Cardiac septum (tissue), 1 donor: ENCODE measurements around the gene RAD51. TPM values are rescaled to one million over a fixed set of nuclear protein-coding genes. Genes with fewer than 3 reads are reported as not detected.

Experiments used
- DNase-seq: peaks from one replicate; pipeline ENCODE4 v3.0.0-alpha.2; 2020; ENCODE audit warnings: low spot score
- intact Hi-C: fragments of 100-400 bp; cut with DNase I; formaldehyde crosslinking; loops from one replicate; pipeline ENCODE4 v1.14.0; 2022
- total RNA-seq: library from RNA; stranded (reverse); fragmentation: NEBNext Ultra II Directional; extraction: Animal tissue kit (Norgen Biotek cat#: 25700); gene quantifications from one replicate; pipeline ENCODE4 v1.2.1, GENCODE V29; 2021
- donor health status: DM: no; HTN: no; CAD: no.

RAD51 gene
- total RNA-seq, 1 donor from 2014 or later, result 0.51 TPM

DNA sequence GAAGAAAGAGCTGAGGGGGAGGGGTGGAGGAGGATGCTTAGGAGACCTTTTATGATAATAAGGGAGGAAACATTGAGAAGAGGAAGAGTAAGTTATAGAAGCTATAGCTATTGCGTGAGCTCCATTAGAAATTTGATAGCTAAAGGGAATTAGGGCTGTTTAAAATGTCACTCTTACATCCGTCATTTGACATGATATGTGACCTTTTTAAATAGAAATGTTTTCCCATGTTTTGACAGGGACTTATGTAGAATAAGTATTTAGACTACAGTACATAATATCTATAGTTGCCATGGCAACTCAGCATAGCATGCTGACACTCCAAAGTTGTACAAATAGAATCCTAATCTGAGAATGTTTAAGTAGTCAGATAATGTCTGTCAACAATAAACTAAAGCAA is 19.2 kb downstream of the RAD51 start:
- no peak for DNase-seq
- intact Hi-C loops, result no loop called here

DNA sequence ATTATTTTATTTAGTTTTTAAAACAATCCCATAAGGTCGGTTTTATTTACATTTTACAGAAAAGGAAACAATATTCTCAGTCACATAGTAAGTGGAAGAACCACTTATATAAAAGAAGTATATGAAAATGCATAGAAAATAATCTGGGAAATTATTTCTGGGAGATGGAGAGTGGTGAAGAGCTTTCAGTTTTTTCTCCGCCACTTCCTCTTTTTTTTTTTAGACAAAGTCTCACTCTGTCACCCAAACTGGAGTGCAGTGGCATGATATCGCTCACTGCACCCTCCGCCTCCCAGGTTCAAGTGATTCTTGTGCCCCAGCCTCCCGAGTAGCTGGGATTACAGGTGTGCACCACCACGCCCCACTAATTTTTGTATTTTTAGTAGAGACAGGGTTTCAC is 21.2 kb downstream of the RAD51 start:
- no peak for DNase-seq
- intact Hi-C loops, result no loop called here

DNA sequence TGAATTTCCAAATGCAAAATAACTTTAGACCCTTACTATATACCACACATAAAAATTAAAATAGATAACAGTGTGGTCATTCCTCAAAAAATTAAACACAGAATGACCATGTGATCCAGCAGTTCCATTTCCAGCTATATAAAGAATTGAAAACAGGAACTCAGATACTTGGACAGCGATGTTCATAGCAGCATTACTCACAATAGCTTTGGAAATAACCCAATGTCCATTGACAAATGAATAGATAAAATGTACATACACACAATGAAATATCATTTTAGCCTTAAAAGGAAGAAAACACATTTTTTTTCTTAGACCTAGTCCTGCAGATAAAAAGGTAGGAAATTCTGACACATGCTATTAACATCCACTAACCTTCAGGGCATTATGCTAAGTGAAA is 26.7 kb downstream of the RAD51 start:
- DNase-seq, result no peak
- intact Hi-C loops, result no loop called here

DNA sequence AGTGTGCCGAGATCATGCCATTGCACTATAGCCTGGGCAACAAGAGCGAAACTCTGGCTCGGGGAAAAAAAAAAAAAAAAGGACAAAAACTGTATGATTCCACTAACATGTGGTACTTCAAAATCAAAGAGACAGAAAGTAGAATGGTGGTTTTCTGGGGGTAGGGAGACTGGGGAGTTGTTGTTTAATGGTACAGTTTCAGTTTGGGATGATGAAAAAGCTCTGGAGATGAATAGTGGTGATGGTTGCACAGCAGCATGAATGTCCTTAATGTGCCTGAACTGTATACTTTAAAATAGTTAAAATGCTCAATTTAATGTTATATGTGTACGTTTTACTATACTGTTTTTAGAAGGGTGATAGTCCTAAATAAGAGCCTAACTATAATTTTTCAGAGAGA is 27.4 kb downstream of the RAD51 start:
- intact Hi-C loops, result no loop called here

DNA sequence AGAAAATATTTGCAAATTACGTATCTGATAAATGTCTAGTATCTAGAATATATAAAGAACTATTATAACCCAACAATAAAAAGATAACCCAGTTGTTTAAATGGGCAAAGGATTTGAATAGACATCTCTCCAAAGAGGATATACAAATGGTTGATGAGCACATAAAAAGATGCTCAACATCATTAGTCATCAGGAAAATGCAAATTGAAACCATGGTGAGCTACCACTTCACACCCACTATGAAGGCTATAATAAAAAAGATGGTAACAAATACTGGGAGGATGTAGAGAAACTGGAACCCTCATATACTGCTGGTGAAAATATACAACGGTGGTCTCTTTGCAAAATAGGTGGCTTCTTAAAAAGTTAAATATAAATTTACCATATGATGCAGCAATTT is 28.0 kb downstream of the RAD51 start:
- DNase-seq, result no peak
- intact Hi-C loops, result no loop called here

More for the DNA sequence above, 27.4 kb downstream of the RAD51 start:
- DNase-seq, result no peak

DNA sequence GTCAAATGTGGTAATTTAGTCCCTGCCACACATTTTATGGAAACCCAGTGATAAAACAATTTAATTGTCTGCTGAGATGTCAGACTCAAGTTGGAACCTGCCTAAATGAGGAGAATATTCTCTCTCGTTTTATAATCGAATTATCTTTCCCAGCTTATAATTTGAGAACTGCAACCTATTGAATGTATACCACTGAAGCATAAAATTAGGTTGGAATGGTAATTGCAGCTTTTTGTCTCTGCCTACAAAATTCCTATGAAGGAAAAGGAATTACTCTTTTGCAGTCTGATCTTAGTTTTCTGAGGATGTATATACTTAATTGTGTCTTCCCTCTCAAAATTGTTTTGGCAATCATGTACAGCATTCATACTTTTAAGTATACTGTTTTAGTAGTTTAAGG is 28.9 kb downstream of the RAD51 start:
- intact Hi-C loops, result no loop called here
- DNase-seq, result no peak

DNA sequence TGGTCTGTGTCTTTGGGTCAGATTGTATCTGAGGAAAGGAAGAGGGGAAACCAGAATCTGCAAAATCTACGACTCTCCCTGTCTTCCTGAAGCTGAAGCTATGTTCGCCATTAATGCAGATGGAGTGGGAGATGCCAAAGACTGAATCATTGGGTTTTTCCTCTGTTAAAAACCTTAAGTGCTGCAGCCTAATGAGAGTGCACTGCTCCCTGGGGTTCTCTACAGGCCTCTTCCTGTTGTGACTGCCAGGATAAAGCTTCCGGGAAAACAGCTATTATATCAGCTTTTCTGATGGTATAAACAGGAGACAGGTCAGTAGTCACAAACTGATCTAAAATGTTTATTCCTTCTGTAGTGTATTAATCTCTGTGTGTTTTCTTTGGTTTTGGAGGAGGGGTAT is 36.1 kb downstream of the RAD51 start:
- intact Hi-C loops, result no loop called here
- no peak for DNase-seq

DNA sequence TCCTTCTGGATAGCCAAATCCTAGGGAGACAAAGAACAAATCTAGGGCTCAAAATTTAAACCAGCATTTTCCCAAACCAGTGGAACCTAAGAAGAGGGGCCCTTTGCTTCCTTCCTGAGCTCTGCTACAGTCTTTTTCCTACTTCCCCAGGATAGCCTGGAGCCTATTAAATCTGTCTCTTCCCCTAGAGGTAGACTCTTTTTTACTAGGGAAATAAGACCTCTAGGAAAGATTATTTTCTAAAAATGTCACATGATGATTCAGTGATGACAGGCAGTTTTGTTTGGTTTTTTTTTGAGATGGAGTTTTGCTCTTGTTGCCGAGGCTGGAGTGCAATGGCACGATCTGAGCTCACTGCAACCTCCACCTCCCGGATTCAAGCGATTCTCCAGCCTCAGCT is 41.6 kb downstream of the RAD51 start:
- intact Hi-C loops, result no loop called here
- no peak for DNase-seq

DNA sequence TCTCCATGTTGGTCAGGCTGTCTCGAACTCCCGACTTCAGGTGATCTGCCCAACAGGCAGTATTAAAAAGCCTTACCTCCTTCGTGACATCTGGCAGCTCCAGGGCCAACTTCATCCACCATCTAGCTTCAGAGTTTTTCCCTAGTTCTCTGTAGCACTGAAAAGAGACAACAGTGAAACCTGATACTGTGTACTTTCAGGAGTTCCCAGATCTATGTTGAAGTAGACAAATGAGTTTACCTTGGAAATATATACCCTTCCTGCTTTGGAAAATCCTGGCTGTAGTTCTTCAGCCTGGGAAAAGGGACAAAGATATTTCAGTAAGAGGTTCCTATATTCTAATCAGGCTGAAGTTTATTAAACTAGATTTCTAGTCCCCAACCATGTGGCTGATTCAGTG is 42.1 kb downstream of the RAD51 start:
- intact Hi-C loops, result no loop called here
- no peak for DNase-seq

DNA sequence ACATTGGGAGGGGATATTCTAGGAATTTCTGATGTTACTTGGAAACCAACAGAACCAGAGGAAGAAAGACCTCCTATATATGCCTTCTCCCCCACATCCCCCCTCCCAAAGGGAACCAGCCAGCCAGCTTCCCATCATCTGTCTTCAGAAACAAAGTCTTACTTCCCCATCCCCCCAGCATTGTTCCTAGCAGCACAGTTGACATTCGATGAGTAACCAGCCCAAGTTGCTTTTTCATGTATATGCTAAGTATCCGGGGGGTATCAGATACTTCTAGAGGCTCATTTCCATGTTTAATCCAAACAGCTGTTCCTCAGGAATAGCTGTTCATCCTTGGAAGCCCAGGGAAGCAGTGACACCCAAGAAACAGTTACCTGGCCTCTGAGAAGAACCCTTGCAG is 44.1 kb downstream of the RAD51 start:
- intact Hi-C loops, result no loop called here
- no peak for DNase-seq

DNA sequence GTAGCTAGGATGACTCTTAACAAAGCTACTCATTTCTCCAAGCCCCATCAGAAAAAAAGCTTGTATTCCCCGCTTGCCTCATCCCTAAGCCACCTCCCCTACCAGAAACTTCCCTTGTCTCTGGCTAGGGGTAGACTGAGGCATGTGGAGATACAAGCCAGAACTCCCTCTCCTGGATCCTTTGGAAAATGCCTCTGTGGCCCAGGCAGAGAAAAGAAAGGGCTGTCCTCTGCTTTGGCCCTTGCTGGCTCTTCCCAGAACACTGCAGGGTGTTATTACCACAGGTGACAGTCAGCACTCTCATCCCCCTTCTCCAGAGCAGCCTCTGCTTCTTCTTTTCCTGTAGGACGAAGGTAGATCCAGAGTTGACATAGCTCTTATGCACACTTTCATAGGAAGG is 44.9 kb downstream of the RAD51 start:
- no peak for DNase-seq

DNA sequence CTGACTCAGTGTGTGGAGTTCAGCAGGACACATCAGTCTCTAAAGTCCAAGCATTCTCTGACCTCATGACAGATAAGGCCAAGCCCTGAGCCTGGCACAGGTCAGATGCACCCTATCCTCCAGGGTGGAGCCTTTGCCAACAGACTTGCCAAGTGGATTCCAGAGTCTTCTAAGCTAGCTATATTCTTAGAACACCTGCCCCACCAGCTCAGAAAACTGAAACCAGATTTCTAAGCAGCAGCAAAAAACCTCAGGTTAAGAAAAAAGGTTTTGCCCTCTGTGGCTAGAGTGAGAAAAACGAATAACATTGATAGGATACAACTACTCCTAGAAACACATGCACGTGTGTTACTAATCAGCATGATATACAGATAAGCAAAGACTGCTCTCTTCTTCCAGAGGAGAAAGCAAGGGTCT is 48.5 kb downstream of the RAD51 start:
- intact Hi-C loops, result no loop called here
- DNase-seq, result no peak

More for the DNA sequence above, 44.9 kb downstream of the RAD51 start:
- intact Hi-C loops, result no loop called here

DNA sequence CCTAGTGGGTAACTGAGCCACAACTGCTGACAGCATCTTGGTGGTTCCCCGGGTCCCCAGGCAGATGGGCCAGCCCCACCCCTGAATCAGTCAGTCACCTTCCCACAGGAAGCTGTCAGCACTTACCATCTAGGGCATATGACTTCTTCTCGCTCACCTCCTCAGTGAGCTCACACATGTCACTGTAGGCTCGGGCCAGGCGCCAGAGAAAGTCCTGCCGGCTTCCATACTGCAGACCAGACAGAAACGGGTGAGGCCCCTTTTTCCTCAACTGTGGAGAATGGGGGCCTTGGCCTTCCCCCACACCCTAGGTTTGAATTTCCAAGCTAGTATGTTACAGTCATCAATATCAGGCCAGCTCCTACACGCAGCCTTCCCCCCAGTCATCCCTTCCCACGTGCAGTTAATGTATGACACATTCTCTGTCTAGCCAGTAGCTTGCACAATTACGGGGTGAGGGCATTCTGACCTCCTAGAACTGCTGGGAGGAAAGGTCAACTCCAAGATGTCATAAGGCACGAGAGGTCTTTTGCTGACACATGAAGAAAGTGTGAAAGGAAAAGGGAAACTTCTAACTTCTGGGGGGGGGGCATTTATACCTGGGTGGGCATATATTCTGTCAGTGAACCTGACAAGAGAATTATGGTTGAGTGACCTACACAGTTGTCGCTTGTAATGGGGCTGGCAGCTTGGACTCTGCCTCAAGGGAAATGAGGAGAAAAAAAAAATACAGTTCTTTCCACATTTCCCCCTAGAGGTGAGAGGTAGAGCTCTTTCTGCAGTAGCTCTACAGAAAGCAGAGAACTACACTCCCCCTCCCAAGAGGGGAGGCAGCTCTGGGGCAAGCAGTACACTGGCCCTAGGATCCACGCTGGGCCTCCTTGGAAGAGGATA is 49.2 kb downstream of the RAD51 start:
- intact Hi-C loops, result no loop called here
- DNase-seq, result no peak

DNA sequence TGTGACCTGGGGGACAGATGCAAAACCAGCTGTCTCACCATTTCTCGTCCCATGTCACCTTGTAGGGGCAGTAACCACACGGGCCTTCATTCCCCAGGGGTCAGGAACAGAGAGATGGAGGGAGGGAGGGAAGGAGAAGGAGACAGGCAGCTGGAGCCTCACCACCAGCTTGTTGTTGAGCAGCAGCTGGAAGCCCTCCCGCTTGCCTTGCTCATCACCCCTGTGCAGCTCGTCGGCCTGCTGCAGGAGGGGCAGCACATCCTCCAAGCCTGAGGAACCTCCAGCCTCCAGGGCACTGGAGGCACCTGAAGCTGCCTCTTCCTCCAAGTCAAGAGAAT is 49.8 kb downstream of the RAD51 start:
- intact Hi-C loops, result no loop called here
- DNase-seq, result no peak

DNA sequence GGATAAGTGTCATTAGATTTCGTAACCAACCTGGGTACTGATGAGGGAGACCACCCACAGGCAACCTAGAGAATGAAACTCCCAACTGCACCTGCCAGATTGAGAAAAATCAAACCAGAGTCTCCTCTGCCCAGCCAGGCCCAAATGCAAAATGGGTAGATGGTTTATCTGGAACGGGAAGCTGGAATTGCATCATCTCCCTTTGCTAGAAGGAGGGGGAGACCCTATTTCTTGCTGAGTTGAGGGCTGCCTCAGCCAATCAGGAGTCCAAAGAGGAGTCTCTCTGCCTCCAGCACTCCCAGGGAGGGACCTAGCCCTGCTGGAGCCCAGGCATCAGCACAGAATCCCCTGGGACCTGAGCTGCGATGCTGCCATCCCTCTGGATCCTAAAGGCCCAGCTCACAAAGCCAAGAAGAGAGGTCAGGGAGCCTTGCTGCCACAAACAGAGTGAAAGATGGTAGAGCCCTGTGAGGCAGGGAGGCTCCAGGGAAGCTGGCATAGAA is 52.0 kb downstream of the RAD51 start:
- intact Hi-C loops, result no loop called here

DNA sequence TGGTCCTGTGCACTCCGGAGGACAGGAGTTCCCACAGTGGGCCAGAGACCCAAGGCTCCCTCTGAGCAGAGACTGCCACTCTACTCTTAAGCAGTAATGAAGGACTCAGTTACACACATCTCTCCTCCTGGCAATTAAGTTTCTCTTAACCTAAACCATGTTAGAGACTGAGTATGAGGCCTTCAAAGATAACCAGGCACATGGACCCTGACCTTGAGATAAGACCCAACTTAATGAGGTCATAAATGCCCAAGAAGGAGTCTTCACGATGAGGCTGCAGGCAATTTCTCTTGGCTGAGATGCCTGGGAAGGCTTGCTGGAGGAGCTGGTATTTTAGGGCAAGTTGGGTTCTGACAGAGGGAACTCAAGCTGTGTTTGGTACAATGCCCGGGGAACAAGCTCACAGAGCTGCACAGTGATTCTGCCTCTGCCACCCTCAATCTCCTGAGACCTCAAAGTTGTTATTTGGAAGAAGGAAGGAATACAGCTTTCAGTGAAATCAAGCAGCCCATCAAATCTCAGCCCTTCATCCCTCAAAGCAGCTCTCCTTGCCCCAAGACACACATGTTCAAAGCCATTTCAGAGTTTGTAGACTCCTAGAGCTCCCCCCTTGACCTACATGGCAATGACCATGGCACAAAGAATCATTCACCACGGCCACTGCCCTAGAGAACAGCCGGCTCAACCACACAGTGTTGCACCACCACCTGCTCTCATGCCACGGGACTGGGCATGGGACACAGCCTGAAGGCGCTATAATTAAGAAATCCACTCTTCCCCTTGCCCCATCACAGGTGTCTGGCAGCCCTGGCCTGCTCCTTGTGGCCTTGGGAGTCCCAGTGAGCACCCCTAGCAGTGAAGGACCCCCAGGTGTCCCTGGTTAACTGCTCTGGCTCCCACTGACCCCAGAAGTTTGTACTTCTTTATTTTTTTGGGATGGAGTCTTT is 53.0 kb downstream of the RAD51 start:
- no peak for DNase-seq
- intact Hi-C loops, result no loop called here

More for the DNA sequence above, 52.0 kb downstream of the RAD51 start:
- DNase-seq, result no peak

DNA sequence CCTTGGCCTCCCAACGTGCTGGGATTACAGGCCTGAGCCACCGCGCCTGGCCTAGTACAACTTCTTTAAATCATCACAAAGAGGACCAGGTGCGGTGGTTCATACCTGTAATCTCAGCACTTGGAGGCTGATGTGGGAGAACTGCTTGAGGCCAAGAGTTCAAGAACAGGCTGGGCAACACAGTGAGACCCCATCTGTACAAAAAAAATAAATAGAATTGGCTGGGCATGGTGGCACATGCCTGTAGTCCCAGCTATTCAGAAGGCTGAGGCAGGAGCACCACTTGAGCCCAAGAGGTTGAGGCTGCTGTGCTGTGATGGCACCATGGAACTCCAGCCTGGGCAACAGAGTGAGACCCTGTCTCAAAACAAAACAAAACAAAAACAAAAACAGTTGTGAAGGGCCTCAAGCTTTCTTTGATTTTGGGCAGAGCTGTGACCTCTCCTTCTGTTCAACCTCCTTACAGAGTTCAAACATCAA is 54.2 kb downstream of the RAD51 start:
- intact Hi-C loops, result no loop called here
- no peak for DNase-seq

DNA sequence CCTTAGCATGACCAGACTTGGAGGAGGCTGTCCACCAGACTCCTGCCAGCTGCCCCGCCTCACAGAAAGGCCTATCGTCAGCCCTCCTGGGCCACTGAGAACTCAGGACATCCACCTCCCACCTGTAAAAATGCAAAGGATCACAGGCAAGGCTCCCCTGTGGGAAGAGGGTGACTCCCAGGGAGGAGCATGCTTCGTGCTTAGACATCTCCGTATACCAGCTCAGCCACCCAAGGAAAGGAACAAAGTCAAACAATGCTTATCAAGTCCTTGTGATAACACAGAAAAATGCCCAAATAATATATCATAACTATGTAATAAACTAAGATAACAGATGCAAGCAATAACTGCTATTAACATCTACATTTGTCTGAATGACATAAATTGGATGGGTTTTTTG is 55.9 kb downstream of the RAD51 start:
- DNase-seq, result no peak
- intact Hi-C loops, result loop anchor here (5.0 to 10.0 kb wide), 3 partner anchors 54 to 156 kb away; partner anchors contain the start of genes KNL1, RAD51 and VPS18

DNA sequence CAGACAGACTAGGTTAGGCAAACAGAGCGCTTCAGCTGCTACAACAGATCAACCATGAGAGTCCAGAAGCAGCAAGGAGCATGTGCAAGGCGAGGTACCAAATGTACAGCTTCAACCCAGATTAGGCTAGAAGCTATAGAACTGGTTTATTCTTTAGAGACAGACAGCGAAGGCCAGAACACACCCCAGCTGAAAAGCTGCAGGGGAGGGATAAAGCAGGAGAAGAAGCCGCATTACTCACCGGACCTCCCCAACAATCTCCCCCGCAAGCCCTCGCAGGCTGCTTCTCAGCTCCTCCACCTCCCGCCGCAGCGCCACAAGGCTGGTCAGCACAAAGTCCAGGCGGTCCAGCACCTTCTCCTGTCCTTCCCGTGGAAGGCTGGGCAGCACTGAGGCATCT is 56.8 kb downstream of the RAD51 start:
- no peak for DNase-seq
- intact Hi-C loops, result loop anchor here (5.0 to 10.0 kb wide), 3 partner anchors 54 to 157 kb away; partner anchors contain the start of genes KNL1, RAD51 and VPS18

DNA sequence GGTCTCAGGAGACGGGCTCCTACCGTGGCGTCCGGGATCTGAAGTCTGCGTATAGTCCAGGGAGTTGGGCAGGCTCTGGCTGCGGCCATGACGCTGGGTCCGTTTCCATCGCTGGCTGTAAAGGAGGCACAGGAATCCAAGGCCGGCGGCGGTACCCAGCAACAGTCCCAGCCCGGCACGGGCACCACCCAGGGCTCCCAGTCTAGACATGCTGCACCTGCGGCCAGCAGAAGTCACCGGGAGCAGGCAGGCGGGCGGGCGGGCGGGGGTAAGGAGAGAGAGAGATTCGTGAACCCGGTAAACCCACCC is 59.6 kb downstream of the RAD51 start:
- DNase-seq, result no peak

More for the DNA sequence above, 59.6 kb downstream of the RAD51 start:
- intact Hi-C loops, result loop anchor here (5.0 to 10.0 kb wide), 3 partner anchors 57 to 160 kb away; partner anchors contain the start of genes KNL1, RAD51 and VPS18
